ENCODE data around the gene CCNG1.

DNA sequence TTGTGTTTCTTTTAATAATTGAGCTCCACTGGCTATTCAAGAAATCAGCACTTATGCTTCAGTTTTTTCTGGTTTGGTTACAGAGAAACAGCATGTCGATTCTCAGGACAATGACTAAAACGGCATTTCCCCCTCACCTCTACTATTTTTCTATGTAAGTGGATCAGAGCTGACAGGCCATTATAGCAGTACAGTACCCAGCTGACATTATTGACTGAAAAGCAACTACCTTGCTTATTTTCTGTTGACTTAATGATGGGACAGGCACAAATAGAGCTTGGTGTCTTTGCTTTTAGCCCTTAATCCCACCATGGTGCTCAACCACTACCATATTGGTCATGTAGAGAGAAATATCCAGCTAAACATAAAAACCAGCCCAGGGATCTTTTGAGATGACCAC is 35.4 kb upstream of the CCNG1 start:
- TF ChIP-seq, protein P1, sequence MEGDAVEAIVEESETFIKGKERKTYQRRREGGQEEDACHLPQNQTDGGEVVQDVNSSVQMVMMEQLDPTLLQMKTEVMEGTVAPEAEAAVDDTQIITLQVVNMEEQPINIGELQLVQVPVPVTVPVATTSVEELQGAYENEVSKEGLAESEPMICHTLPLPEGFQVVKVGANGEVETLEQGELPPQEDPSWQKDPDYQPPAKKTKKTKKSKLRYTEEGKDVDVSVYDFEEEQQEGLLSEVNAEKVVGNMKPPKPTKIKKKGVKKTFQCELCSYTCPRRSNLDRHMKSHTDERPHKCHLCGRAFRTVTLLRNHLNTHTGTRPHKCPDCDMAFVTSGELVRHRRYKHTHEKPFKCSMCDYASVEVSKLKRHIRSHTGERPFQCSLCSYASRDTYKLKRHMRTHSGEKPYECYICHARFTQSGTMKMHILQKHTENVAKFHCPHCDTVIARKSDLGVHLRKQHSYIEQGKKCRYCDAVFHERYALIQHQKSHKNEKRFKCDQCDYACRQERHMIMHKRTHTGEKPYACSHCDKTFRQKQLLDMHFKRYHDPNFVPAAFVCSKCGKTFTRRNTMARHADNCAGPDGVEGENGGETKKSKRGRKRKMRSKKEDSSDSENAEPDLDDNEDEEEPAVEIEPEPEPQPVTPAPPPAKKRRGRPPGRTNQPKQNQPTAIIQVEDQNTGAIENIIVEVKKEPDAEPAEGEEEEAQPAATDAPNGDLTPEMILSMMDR (IDR thresholded peaks at IDR 0.05; ENCODE audit: low read length) = no peak
- no peak for TF ChIP-seq EZH2 (IDR thresholded peaks at IDR 0.05; ENCODE audit: borderline replicate concordance, low read length)
